ENCODE data around the gene ZNF366.

DNA sequence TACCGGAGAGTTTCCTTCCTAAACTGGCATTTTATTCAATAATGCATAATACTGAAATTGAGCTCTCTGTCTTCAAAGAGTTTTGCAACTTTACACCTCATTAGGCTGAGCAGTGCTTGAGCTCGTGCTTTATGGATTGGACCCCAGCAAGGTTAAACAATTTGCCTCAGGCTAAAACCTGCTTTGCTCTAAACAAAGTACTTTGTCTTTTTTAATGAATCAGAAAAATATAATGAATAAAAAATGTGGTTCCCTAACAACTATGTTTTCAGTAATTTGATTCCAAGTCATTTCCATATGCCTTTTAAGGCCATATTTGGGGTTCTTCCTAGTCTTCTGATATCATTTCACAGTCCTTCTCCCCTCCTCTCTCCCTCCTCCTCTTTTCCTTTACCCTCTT, 20.0 kb downstream of the ZNF366 start:
- TF ChIP-seq, protein P1, sequence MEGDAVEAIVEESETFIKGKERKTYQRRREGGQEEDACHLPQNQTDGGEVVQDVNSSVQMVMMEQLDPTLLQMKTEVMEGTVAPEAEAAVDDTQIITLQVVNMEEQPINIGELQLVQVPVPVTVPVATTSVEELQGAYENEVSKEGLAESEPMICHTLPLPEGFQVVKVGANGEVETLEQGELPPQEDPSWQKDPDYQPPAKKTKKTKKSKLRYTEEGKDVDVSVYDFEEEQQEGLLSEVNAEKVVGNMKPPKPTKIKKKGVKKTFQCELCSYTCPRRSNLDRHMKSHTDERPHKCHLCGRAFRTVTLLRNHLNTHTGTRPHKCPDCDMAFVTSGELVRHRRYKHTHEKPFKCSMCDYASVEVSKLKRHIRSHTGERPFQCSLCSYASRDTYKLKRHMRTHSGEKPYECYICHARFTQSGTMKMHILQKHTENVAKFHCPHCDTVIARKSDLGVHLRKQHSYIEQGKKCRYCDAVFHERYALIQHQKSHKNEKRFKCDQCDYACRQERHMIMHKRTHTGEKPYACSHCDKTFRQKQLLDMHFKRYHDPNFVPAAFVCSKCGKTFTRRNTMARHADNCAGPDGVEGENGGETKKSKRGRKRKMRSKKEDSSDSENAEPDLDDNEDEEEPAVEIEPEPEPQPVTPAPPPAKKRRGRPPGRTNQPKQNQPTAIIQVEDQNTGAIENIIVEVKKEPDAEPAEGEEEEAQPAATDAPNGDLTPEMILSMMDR (IDR thresholded peaks at IDR 0.05): no peak
- TF ChIP-seq POLR2A (IDR thresholded peaks at IDR 0.05): no peak

Measured in ovary (tissue), 3 donors.